Left cardiac atrium (tissue), 2 donors: Measurements from ENCODE around the gene IL19. TPM values are rescaled to one million over a fixed set of nuclear protein-coding genes. Genes with fewer than 3 reads are reported as not detected.

Source experiments
- total RNA-seq, 2 donors: library from RNA; stranded (reverse); fragmentation: NEBNext Ultra II Directional; extraction: Animal tissue kit (Norgen Biotek cat#: 25700); gene quantifications; one replicate each; pipeline ENCODE4 v1.2.1, GENCODE V29; 2021
- donor health status: DM: no; HTN: yes; CAD: no; lungs with severe emphysema.
- donor health status: DM: yes; HTN: yes; CAD: no.

The IL19 gene
- total RNA-seq, 2 donors from 2014 or later = not detected

Other genes starting within 250 kb of the IL19 start
- 10 to 100 TPM; 22.9 to 27.8 TPM for gene EIF2D, start 158.3 kb upstream of the IL19 start, total RNA-seq
- 10 to 100 TPM; 12.4 to 18.7 TPM for gene DYRK3, start 135.2 kb upstream of the IL19 start, total RNA-seq
- gene MAPKAPK2, start 85.9 kb upstream of the IL19 start, total RNA-seq = 100 to 1,000 TPM; 154 to 219 TPM
- 1 to 10 TPM; 1.9 to 5.1 TPM for gene IL10, start 1.7 kb downstream of the IL19 start, total RNA-seq
- gene IL20, start 94.8 kb downstream of the IL19 start, total RNA-seq = not detected
- gene IL24, start 126.7 kb downstream of the IL19 start, total RNA-seq = not detected
- gene FCMR, start 151.2 kb downstream of the IL19 start, total RNA-seq = 1 to 10 TPM; 3.2 to 4.5 TPM
- gene PIGR, start 175.7 kb downstream of the IL19 start, total RNA-seq = under 1 TPM; 0.06 to 0.16 TPM
- not detected for gene FCAMR, start 199.7 kb downstream of the IL19 start, total RNA-seq